HCEC 1CT (cell line): ENCODE results near the gene MAP3K2.
"Not testable (repeated sequence)": the region's sequence is repeated elsewhere in the genome, so short reads cannot be mapped to it uniquely, and the experiment has no call there.

Experiments
- DNase-seq: peaks from one replicate; pipeline ENCODE4 v3.0.0-alpha.2; 2017

Gene MAP3K2

GRCh38 chr2:127381762-127382161 is 6.0 kb downstream of the MAP3K2 start:
- no peak for DNase-seq

- DNase-seq = no peak
Measured at GRCh38 chr2:127379712-127380355, 7.9 kb downstream of the MAP3K2 start.

- DNase-seq = no peak
Measured at GRCh38 chr2:127378720-127379119, 9.1 kb downstream of the MAP3K2 start.

- DNase-seq = no peak
Measured at GRCh38 chr2:127377262-127377661, 10.5 kb downstream of the MAP3K2 start.

GRCh38 chr2:127376257-127376656 is 11.5 kb downstream of the MAP3K2 start:
- no peak for DNase-seq

GRCh38 chr2:127373362-127374083 is 14.3 kb downstream of the MAP3K2 start:
- no peak for DNase-seq

GRCh38 chr2:127371037-127371436 is 16.7 kb downstream of the MAP3K2 start:
- DNase-seq = no peak

GRCh38 chr2:127370010-127370409 is 17.8 kb downstream of the MAP3K2 start:
- DNase-seq = no peak

- no peak for DNase-seq
Measured at GRCh38 chr2:127365211-127365643, 22.5 kb downstream of the MAP3K2 start.

- DNase-seq = peak; percentile 64
Measured at GRCh38 chr2:127362971-127363370, 24.8 kb downstream of the MAP3K2 start.

- peak; percentile 29 for DNase-seq
Measured at GRCh38 chr2:127361929-127362885, 25.6 kb downstream of the MAP3K2 start.

GRCh38 chr2:127360242-127360641 is 27.5 kb downstream of the MAP3K2 start:
- DNase-seq = no peak

- no peak for DNase-seq
Measured at GRCh38 chr2:127359520-127359919, 28.3 kb downstream of the MAP3K2 start.

GRCh38 chr2:127358971-127359370 is 28.8 kb downstream of the MAP3K2 start:
- no peak for DNase-seq

- DNase-seq = no peak
Measured at GRCh38 chr2:127358044-127358443, 29.7 kb downstream of the MAP3K2 start.

- no peak for DNase-seq
Measured at GRCh38 chr2:127357591-127357990, 30.2 kb downstream of the MAP3K2 start.

- DNase-seq = no peak
Measured at GRCh38 chr2:127356531-127356930, 31.2 kb downstream of the MAP3K2 start.

GRCh38 chr2:127355407-127356008 is 32.3 kb downstream of the MAP3K2 start:
- DNase-seq = peak; percentile 7

- not testable (repeated sequence) for DNase-seq
Measured at GRCh38 chr2:127353873-127354676, 33.7 kb downstream of the MAP3K2 start.

GRCh38 chr2:127353223-127353622 is 34.6 kb downstream of the MAP3K2 start:
- not testable (repeated sequence) for DNase-seq

- no peak for DNase-seq
Measured at GRCh38 chr2:127351603-127352002, 36.2 kb downstream of the MAP3K2 start.

GRCh38 chr2:127348426-127349000 is 39.3 kb downstream of the MAP3K2 start:
- DNase-seq = peak; percentile 25
